SU-DHL-6 (cell line): Measurements from ENCODE around the gene RIPOR2.

Experiments used
- CTCF ChIP-seq: fragments of 200-600 bp; sonication (generic); IDR thresholded peaks from one replicate; pipeline ENCODE4 v1.5.1; 2017; ENCODE audit warnings: antibody characterized with exemption, mild to moderate bottlenecking, low read length, moderate library complexity; ENCODE audit not compliant: insufficient read depth, poor library complexity, severe bottlenecking
- EZH2phosphoT487 ChIP-seq: fragments of 200-600 bp; sonication (generic), shearing (Covaris generic); conservative IDR thresholded peaks from 2 replicates; pipeline ENCODE4 v1.6.1; 2018; ENCODE audit warnings: mild to moderate bottlenecking, antibody characterized with exemption, low read length, moderate library complexity, mixed read lengths

GRCh38 chr6:24833711-24834386, 101.9 kb downstream of the RIPOR2 start:
- no peak for TF ChIP-seq CTCF
- no peak for TF ChIP-seq EZH2phosphoT487
